ENCODE results near the gene CAPRIN1.
A peak's percentile ranks its signal among the peaks of the same experiment; 100 is the strongest.

Gene CAPRIN1, protein sequence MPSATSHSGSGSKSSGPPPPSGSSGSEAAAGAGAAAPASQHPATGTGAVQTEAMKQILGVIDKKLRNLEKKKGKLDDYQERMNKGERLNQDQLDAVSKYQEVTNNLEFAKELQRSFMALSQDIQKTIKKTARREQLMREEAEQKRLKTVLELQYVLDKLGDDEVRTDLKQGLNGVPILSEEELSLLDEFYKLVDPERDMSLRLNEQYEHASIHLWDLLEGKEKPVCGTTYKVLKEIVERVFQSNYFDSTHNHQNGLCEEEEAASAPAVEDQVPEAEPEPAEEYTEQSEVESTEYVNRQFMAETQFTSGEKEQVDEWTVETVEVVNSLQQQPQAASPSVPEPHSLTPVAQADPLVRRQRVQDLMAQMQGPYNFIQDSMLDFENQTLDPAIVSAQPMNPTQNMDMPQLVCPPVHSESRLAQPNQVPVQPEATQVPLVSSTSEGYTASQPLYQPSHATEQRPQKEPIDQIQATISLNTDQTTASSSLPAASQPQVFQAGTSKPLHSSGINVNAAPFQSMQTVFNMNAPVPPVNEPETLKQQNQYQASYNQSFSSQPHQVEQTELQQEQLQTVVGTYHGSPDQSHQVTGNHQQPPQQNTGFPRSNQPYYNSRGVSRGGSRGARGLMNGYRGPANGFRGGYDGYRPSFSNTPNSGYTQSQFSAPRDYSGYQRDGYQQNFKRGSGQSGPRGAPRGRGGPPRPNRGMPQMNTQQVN

DNA sequence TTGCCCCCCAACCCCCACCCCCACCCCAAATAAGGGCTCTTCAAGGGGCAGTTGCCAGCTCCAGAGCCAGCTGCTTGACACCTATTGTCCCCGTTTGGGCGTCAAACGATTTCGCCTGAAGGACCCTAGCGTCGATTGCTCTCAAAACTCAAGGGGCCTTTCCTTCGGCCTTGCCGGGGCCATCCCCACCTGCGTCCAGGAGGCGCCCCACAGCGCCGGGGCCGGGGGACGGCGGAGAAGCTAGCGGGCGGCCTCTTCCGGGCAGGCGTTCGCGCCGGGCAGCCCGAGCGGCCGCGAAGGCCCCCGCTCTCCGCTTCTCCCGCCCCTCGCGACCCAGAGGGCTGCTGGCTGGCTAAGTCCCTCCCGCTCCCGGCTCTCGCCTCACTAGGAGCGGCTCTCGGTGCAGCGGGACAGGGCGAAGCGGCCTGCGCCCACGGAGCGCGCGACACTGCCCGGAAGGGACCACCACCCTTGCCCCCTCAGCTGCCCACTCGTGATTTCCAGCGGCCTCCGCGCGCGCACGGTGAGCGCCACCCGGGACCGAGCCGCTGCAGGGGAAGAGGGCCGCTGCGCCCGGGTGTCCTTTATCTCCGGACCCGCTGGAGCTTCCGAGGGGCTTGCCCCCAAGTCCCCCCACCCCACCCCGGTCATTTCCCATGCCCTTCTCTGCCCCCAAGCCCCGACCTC is at the start of gene CAPRIN1:
Gene CAPRIN1, plus strand, starts transcription at position 383 of the 687 bp plus-strand sequence. CDS start 690 bp downstream, outside the sequence.
- DNase-seq (ENCODE audit: low spot score), result peak; percentile 85

DNA sequence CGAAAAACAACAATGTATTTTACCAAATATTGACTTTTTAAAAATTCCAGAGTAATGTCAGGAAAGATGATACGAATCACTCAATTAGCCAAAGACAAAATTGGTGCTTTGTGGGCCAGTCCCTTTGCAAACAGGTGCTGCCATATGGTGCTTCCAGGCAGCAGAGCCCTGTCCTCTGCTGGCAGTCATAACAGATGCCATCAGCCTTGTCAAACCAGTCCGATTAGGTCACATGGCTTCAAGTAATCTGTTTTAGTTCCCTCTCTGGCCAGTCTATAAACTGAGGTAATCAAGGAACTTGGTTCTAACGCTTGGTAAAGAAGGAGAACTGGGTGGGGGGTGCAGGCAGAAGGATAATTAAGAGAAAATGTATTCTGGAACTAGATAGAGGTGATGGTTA is 49.1 kb upstream of the CAPRIN1 start:
- no peak for DNase-seq (ENCODE audit: low spot score)

GRCh38 chr11:34004236-34004635 is 47.3 kb upstream of the CAPRIN1 start:
- DNase-seq (ENCODE audit: low spot score), result no peak

GRCh38 chr11:34006876-34007275 is 44.7 kb upstream of the CAPRIN1 start:
- DNase-seq (ENCODE audit: low spot score), result no peak

- DNase-seq (ENCODE audit: low spot score), result no peak
These were observed 38.8 kb upstream of the CAPRIN1 start for GRCh38 chr11:34012734-34013133.

GRCh38 chr11:34013898-34014571 is 37.5 kb upstream of the CAPRIN1 start:
- no peak for DNase-seq (ENCODE audit: low spot score)

- DNase-seq (ENCODE audit: low spot score), result no peak
These were observed 29.4 kb upstream of the CAPRIN1 start for GRCh38 chr11:34021977-34022735.

DNA sequence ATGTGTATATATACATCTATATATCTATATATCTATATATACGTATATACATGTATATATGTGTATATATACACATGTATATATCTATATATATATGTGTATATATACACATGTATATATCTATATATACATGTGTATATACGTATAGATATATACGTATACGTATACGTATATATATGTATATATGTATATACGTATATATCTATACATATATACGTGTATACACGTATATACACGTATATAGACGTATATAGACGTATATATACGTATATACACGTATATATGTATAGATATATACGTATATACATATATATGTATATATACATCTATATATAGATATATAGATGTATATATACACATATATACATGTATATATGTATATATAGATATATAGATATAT is 25.1 kb upstream of the CAPRIN1 start:
- DNase-seq (ENCODE audit: low spot score), result no peak

DNA sequence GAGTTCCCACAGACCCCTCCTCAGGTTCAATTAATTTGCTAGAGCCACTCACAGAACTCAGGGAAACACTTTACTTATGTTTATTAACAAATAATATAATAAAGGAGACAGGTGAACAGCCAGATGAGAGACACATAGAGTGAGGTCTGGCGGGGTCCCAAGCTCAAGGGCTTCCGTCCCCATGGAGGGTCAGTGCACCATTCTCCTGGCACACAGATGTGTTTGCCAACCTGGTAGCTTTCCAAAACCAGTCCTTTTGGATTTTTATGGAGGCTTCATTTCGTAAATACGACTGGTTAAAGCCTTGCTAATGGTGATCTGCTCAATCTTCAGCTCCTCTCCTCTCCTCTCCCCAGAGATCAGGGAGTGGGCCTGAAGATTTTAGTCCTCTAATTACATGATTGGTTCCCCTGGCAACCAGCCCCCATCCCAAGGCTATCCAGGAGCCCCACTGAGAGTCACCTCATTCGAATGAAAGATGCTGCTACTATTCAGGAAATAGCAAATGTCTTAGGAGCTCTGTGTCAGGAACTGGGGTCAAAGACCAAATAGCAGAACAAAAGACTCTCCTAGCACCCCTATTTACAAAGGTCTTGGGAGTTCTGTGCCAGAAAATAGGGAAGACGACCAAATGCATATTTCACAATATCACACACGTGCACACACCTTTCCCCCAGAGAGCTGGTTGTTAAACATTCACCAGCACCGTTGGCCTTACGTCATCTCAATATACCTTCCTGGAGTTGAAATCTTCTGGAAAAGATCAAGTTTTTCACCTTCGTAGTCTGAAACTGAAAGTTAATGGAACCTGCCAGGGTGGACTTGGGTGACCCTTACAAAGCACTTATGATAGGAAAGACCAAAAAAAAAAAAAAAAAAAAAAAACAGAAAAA is 23.8 kb upstream of the CAPRIN1 start:
- DNase-seq (ENCODE audit: low spot score), result no peak

DNA sequence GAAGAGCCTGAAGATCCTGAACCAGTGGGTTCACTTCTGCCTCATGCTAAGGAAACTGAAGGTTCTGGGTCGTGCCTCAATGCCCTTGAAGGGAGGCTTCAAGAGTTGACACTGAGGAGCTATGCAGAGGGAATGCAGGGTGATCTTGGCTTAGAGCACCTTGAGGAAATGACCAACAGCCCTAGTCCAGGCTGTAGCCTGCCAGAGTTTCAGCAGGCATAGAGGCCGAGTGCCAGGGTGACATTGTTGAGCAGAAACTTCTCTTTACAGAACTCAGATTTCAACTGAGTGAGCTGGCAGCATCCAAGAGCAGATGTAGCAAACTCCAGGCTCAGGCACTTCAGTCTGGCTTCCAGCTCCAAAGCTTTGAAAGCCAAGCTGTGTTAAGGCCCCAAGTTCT is 23.1 kb upstream of the CAPRIN1 start:
- no peak for DNase-seq (ENCODE audit: low spot score)

- no peak for DNase-seq (ENCODE audit: low spot score)
These were observed 22.4 kb upstream of the CAPRIN1 start for GRCh38 chr11:34029176-34029575.

DNA sequence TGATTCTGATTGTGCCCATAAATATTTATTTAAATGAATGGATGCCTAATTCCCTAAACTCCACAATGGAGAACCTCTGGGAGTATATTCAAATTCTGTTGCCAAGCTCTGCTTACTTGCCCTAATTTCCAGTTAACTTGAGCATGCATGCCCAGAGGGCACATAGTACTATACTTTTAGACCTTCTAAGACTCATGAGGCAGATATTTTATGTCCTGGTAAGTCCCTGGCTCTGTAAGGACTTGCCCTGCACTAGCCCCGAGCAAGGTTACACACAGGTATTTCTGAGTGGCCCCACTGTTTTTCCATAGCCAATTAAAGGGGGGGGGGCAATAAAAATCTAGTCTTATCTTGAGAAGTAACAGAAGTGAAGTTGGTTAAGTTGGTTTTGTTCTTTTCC is 21.1 kb upstream of the CAPRIN1 start:
- no peak for DNase-seq (ENCODE audit: low spot score)

DNA sequence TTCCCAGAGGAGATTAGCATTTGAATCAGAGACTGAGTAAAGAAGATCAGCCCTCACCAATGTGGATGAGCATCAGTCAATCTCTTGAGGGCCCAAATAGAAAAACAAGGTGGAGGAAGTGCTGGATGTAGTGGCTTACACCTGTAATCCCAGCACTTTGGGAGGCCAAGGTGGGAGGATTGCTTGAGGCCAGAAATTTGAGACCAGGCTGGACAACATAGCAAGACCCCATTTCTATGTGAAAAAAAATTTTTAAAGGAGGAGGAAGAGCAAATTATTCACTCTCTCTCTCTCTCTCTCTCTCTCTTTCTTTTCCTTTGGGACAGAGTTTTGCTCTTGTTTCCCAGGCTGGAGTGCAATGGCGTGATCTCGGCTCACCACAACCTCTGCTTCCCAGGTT is 18.1 kb upstream of the CAPRIN1 start:
- no peak for DNase-seq (ENCODE audit: low spot score)

DNA sequence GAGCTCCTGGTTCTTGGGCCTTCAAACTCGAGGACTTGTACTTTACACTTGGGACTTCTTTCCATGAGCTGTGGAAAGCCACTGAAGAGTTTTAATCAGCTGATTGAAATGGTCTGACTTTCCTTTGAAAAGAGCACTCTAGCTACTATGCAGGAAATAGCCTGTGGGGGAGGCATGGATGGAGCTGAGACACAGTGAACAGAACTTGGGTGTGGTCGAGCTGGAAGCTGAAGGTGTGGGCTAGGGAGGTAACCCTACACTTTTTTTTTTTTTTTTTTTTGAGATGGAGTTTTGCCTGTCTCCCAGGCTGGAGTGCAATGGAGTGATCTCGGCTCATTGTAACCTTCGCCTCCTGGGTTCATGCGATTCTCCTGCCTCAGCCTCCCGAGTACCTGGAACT is 17.5 kb upstream of the CAPRIN1 start:
- DNase-seq (ENCODE audit: low spot score), result no peak

DNA sequence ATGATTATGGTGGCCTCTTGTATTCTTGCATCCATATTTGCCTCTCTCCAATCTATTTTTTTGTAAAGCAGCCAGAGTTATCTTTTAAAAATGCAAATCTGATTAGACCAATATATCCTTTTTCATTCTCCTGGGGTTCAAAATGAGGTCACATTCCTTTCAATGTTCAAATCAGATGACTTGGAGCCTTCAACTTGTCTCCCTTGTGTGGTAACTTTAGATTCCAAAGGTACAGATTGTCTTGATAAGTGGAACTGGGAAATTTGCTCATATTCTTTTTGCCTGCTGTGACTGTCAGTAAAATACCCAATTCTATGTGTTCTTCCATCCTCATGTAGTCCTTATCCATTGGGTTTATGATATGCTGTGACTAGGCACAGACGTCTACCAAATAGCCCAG is 15.1 kb upstream of the CAPRIN1 start:
- DNase-seq (ENCODE audit: low spot score), result no peak

- no peak for DNase-seq (ENCODE audit: low spot score)
These were observed 14.5 kb upstream of the CAPRIN1 start for GRCh38 chr11:34037016-34037415.

DNA sequence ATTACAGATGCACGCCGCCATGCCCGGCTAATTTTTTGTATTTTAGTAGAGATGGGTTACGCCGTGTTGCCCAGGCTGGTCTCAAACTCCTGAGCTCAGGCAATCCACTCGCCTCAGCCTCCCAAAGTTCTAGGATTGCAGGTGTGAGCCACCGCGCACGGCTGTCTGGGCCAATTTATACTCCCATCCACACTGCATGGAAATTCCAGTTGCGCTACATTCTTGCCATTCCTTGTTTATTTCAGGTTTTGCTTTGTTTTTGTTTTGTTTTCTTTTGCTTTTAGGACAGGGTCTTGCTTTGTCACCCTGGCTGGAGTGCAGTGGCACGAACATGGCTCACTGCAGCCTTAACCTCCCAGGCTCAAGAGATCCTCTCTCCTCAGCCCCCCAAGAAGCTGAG is 11.0 kb upstream of the CAPRIN1 start:
- DNase-seq (ENCODE audit: low spot score), result no peak

DNA sequence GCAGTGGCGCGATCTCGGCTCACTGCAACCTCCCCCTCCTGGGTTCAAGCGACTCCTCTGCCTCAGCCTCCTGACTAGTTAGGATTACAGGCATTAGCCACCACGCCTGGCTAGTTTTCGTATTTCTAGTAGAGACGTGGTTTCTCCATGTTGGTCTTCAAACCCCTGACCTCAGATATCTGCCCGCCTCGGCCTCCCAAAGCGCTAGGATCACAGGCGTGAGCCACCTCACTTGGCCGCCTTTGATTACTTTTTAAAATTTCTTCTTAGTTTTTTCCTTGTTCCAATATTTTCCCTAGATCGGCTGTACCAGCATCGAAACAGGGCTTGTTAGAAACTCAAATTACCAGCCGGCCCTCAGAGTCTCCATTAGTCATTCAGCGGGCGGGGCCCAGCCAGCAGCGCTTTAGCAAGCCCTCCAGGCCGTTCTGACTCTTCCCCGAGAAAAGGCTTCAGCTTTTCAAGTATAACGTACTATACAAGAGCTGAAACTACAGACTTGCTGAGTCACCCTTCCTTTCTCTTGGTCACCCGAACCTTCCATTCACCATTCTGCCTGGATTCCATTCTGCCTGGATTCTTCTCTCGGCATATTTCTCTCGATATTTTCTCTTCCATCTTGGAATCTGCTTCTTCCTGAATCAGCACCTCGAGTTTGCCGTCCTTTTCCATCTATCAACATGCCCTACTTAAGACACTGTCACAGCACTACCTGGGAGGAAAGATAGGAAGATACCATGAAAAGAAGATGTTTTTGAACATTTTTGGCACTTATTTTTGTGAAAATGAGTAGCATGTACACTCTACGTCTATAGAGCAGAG is 6.7 kb upstream of the CAPRIN1 start:
- DNase-seq (ENCODE audit: low spot score), result no peak

DNA sequence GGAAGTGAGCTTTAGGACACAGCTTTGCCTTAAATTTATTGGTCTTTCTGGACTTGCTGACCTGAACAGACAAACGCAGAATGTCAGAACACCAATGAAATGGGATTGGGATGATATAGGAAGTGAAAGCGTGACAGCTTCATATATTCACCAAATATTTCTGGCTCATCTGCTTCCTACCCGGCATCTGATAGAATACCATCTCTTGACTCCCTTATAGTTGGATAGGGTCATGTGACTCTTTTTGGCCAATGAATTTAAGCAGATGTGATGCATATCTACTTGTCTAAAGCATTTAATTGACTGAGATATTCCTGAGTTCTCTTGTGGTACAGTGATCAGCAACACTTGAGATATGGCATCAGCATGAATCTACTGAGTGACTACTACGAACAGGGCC is 2.5 kb upstream of the CAPRIN1 start:
- no peak for DNase-seq (ENCODE audit: low spot score)

All from CD4-positive, alpha-beta T cell treated with Interleukin-2 at 100 ng/mL for 4 hours (primary cell).